ENCODE measurements around the gene ATP5PO. TPM values are rescaled to one million over a fixed set of nuclear protein-coding genes. Genes with fewer than 3 reads are reported as not detected.

Gene ATP5PO
- total and polyA plus RNA-seq, 2 of the 13 experiments (the other 11 are each of a cell fraction or from before 2014, with no cell fraction given), result 256 to 297 TPM

DNA sequence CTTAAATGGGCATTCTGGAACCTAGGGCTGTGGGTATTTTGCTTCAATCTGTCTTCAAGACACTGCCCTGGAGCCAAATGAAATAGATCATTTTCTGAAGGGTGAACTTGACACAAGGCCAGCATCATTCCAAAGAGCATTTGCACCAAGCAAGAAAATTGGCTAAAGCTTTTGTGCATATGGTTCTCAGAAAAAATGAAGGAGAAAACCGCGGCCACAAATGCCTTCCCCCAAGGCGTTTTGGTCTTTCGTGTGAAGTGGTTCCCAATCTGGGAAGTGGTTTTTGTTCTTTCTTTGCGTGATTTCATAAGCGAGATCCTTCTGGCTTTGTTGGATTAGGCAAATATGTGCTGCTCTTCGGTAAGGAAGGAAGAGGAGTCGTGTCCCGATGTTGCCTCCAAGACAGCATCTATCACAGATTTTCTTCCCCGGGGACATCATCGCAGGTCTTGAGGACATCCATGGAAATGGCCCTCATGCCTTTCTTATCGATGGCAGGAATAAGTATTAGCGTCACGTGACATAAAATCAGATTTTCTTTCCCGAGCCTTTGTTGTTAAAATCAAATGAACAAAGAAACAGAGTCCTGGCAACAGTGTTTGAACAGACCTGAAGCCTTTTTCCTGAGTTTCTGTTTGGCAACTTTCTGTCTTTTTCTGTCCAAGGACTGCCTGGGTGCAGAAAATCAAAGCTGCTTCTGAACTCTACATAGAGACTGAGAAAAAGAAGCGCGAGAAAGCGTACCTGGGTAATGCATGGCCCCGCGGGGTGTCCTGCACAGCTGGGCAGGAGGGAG lies 31.0 kb downstream of the ATP5PO start:
- H3K4me3 ChIP-seq (replicated peaks in 1 of 3; ENCODE audit: insufficient read depth in 1 of 3, low read depth in 2 of 3, low read length in 3 of 3), result no peak overlapping the region
- no peak overlapping the region for H3K27ac ChIP-seq (ENCODE audit: extremely low read length, insufficient read depth, low read length)
- intact Hi-C loops (cut with micrococcal nuclease; ENCODE audit: unreplicated experiment), result no loop called here
- no peak overlapping the region for H3K4me2 ChIP-seq (ENCODE audit: low read depth, low read length)
- H3K9ac ChIP-seq (ENCODE audit: insufficient read depth, low read depth, low read length), result no peak overlapping the region
- H3K27me3 ChIP-seq (ENCODE audit: control insufficient read depth in 1 of 2, insufficient read depth in 2 of 2, low read length in 2 of 2), result peaks cover 0 to 32% of the 10 kb centered on the region in 2 experiments; a peak in 3 of 5 replicates
- no TSS peak for BruUV-seq (replicated peaks)
- no peaks in the 10 kb centered on the region for H3K4me1 ChIP-seq (ENCODE audit: insufficient read depth, low read length)
- 60% methylated on average over 20 of the region's 20 CpGs for WGBS (ENCODE audit: low lambda C conversion rate)
- TF ChIP-seq ARHGAP35 (CRISPR knock-in tag; IDR thresholded peaks at IDR 0.05; ENCODE audit: borderline replicate concordance) (no peak), RAD51 (IDR thresholded peaks at IDR 0.05; ENCODE audit: borderline replicate concordance) (peak; percentile 46; the same call in 1 of the 2 replicates)
- ChIA-PET CTCF (ENCODE audit: low intra/inter-chr PET ratio, low total read pairs) (no interaction called here), POLR2A (no interaction called here)
- no peak overlapping the region for H2AFZ ChIP-seq (ENCODE audit: low read length)
- no peaks in the 10 kb centered on the region for H3K9me3 ChIP-seq (ENCODE audit: low read length)
- H3K36me3 ChIP-seq (replicated peaks in 1 of 2; ENCODE audit: control insufficient read depth in 1 of 2, insufficient read depth in 2 of 2, low read length in 2 of 2), result no peaks in the 10 kb centered on the region
- FAIRE-seq, result no peak
- H4K20me1 ChIP-seq (ENCODE audit: insufficient read depth, low read length), result no peaks in the 10 kb centered on the region
- H3K79me2 ChIP-seq (ENCODE audit: insufficient read depth, low read length), result no peaks in the 10 kb centered on the region
- in situ Hi-C loops (cut with HindIII; ENCODE audit: extremely low pct_ligation_motif_present, low pct_unique_long_range_greater_than_20kb), result no loop called here
- ATAC-seq, result no peak
- no peak for DNase-seq (ENCODE audit: low spot score)

- H3K79me2 ChIP-seq (ENCODE audit: insufficient read depth, low read length), result no peaks in the 10 kb centered on the region
- WGBS (ENCODE audit: low lambda C conversion rate), result 69% methylated on average over 12 of the region's 12 CpGs
- ATAC-seq (no peak), DNase-seq (ENCODE audit: low spot score) (no peak), FAIRE-seq (no peak)
- no peak overlapping the region for H3K4me3 ChIP-seq (replicated peaks in 1 of 3; ENCODE audit: insufficient read depth in 1 of 3, low read depth in 2 of 3, low read length in 3 of 3)
- H3K4me2 ChIP-seq (ENCODE audit: low read depth, low read length), result no peak overlapping the region
- POLR2A ChIA-PET, result no interaction called here
- H3K4me1 ChIP-seq (ENCODE audit: insufficient read depth, low read length), result no peaks in the 10 kb centered on the region
- BruUV-seq (replicated peaks), result no TSS peak
- H3K9me3 ChIP-seq (ENCODE audit: low read length), result no peaks in the 10 kb centered on the region
- no peak overlapping the region for H2AFZ ChIP-seq (ENCODE audit: low read length)
- H3K36me3 ChIP-seq (replicated peaks in 1 of 2; ENCODE audit: control insufficient read depth in 1 of 2, insufficient read depth in 2 of 2, low read length in 2 of 2), result no peaks in the 10 kb centered on the region
- intact Hi-C loops (cut with micrococcal nuclease; ENCODE audit: unreplicated experiment), result no loop called here
- H3K9ac ChIP-seq (ENCODE audit: insufficient read depth, low read depth, low read length), result no peak overlapping the region
- peaks cover 0 to 18% of the 10 kb centered on the region in 2 experiments; a peak in 2 of 5 replicates for H3K27me3 ChIP-seq (ENCODE audit: control insufficient read depth in 1 of 2, insufficient read depth in 2 of 2, low read length in 2 of 2)
- CTCF ChIA-PET (ENCODE audit: low intra/inter-chr PET ratio, low total read pairs), result no interaction called here
- no peak overlapping the region for H3K27ac ChIP-seq (ENCODE audit: extremely low read length, insufficient read depth, low read length)
- in situ Hi-C loops (cut with HindIII; ENCODE audit: extremely low pct_ligation_motif_present, low pct_unique_long_range_greater_than_20kb), result no loop called here
- H4K20me1 ChIP-seq (ENCODE audit: insufficient read depth, low read length), result no peaks in the 10 kb centered on the region
- TF ChIP-seq ZNF10 (CRISPR knock-in tag; IDR thresholded peaks at IDR 0.05; ENCODE audit: borderline replicate concordance, low read depth), result no peak
- TF ChIP-seq, protein P1, sequence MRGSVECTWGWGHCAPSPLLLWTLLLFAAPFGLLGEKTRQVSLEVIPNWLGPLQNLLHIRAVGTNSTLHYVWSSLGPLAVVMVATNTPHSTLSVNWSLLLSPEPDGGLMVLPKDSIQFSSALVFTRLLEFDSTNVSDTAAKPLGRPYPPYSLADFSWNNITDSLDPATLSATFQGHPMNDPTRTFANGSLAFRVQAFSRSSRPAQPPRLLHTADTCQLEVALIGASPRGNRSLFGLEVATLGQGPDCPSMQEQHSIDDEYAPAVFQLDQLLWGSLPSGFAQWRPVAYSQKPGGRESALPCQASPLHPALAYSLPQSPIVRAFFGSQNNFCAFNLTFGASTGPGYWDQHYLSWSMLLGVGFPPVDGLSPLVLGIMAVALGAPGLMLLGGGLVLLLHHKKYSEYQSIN (CRISPR knock-in tag; IDR thresholded peaks at IDR 0.05; ENCODE audit: borderline replicate concordance), result no peak
- no peak for TF ChIP-seq ZNF605 (CRISPR knock-in tag; IDR thresholded peaks at IDR 0.05)
- TF ChIP-seq ZNF704 (CRISPR knock-in tag; IDR thresholded peaks at IDR 0.05; ENCODE audit: borderline replicate concordance), result no peak
- TF ChIP-seq ZNF773 (CRISPR knock-in tag; IDR thresholded peaks at IDR 0.05; ENCODE audit: borderline replicate concordance), result no peak
- no peak for TF ChIP-seq ZBTB26 (CRISPR knock-in tag; IDR thresholded peaks at IDR 0.05; ENCODE audit: borderline replicate concordance)
- no peak for TF ChIP-seq RORA (CRISPR knock-in tag; IDR thresholded peaks at IDR 0.05)
- TF ChIP-seq ETS1 (CRISPR knock-in tag; IDR thresholded peaks at IDR 0.05), result no peak
- no peak for TF ChIP-seq SYNCRIP (IDR thresholded peaks at IDR 0.05; ENCODE audit: insufficient read depth, low read depth, low read length)
Observed at GRCh38 chr21:33883118-33883517, 32.5 kb downstream of the ATP5PO start.
